Suppressor macrophage treated with lipopolysaccharide for 1 hour (primary cell): ENCODE measurements around the gene FNDC3B.
"Not testable (repeated sequence)": the region's sequence is repeated elsewhere in the genome, so short reads cannot be mapped to it uniquely, and the experiment has no call there.

Experiments used
- DNase-seq, 3 donors: peaks; one replicate each; pipeline ENCODE4 v3.0.0-alpha.2; 2020 to 2022

The FNDC3B gene

GRCh38 chr3:172074586-172074985 lies 35.2 kb downstream of the FNDC3B start:
- DNase-seq, result peak; percentile 75 to 87 (median 82)

GRCh38 chr3:172076212-172076611 lies 36.8 kb downstream of the FNDC3B start:
- DNase-seq, result no peak

- DNase-seq, result no peak
Observed at GRCh38 chr3:172077197-172077757, 37.9 kb downstream of the FNDC3B start.

GRCh38 chr3:172078244-172078643 lies 38.9 kb downstream of the FNDC3B start:
- no peak for DNase-seq

- DNase-seq, result no peak
Observed at GRCh38 chr3:172078721-172079120, 39.3 kb downstream of the FNDC3B start.

- DNase-seq, result no peak
Observed at GRCh38 chr3:172079326-172079976, 40.1 kb downstream of the FNDC3B start.

GRCh38 chr3:172080503-172080902 lies 41.1 kb downstream of the FNDC3B start:
- no peak for DNase-seq

GRCh38 chr3:172082269-172082668 lies 42.9 kb downstream of the FNDC3B start:
- no peak for DNase-seq

- DNase-seq, result no peak
Observed at GRCh38 chr3:172082820-172083513, 43.6 kb downstream of the FNDC3B start.

- no peak for DNase-seq
Observed at GRCh38 chr3:172083995-172084409, 44.6 kb downstream of the FNDC3B start.

- peak in 1 of 3 donors; percentile 43 for DNase-seq
Observed at GRCh38 chr3:172084871-172085556, 45.6 kb downstream of the FNDC3B start.

GRCh38 chr3:172085557-172085895 lies 46.1 kb downstream of the FNDC3B start:
- DNase-seq, result no peak

GRCh38 chr3:172086071-172086470 lies 46.7 kb downstream of the FNDC3B start:
- DNase-seq, result no peak

GRCh38 chr3:172087198-172087597 lies 47.8 kb downstream of the FNDC3B start:
- DNase-seq, result no peak

- DNase-seq, result peak; percentile 35 to 51 (median 38)
Observed at GRCh38 chr3:172087602-172088580, 48.5 kb downstream of the FNDC3B start.

- no peak for DNase-seq
Observed at GRCh38 chr3:172089250-172089649, 49.9 kb downstream of the FNDC3B start.

GRCh38 chr3:172090035-172090434 lies 50.7 kb downstream of the FNDC3B start:
- DNase-seq, result no peak

GRCh38 chr3:172092658-172093057 lies 53.3 kb downstream of the FNDC3B start:
- no peak for DNase-seq

- DNase-seq, result not testable (repeated sequence)
Observed at GRCh38 chr3:172093581-172094443, 54.4 kb downstream of the FNDC3B start.

GRCh38 chr3:172094621-172095557 lies 55.5 kb downstream of the FNDC3B start:
- peak in 2 of 3 donors; percentile 45 to 46 for DNase-seq
